HepG2 (cell line): Measurements from ENCODE around the gene TCEA3. TPM values are rescaled to one million over a fixed set of nuclear protein-coding genes. Genes with fewer than 3 reads are reported as not detected.

Source experiments
- AGO2 ChIP-seq: fragments of 200-400 bp; formaldehyde crosslinking; optimal IDR thresholded peaks from 2 replicates; pipeline ENCODE3; 2017; ENCODE audit warnings: mild to moderate bottlenecking, low read depth, low read length, moderate library complexity
- KAT2B ChIP-seq: fragments of 150-350 bp; IDR thresholded peaks from 2 replicates; pipeline ENCODE4 v1.6.1; 2014; ENCODE audit warnings: low read depth, low read length, borderline replicate concordance
- MBNL3 ChIP-seq: fragments of 250-450 bp; sonication (Bioruptor Pico); conservative IDR thresholded peaks from 2 replicates; pipeline ENCODE4 v1.8.0; 2022; ENCODE audit warnings: mild to moderate bottlenecking, inconsistent platforms
- NFKB2 ChIP-seq: sonication (generic); formaldehyde crosslinking; IDR thresholded peaks from 2 replicates; pipeline ENCODE4 v1.4.0; 2020; ENCODE audit warnings: missing genetic modification reagents, borderline replicate concordance
- SMC3 ChIP-seq: IDR thresholded peaks from 2 replicates; pipeline ENCODE4 v1.6.1; 2011; ENCODE audit warnings: low read length, improper control_type of control experiment
- TBP ChIP-seq: sonication (generic); formaldehyde crosslinking; IDR thresholded peaks from 2 replicates; pipeline ENCODE4 v1.5.0; 2020; ENCODE audit warnings: missing genetic modification reagents
- TOPORS ChIP-seq: sonication (generic); formaldehyde crosslinking; IDR thresholded peaks from 2 replicates; pipeline ENCODE4 v1.8.0; 2023; ENCODE audit warnings: mild to moderate bottlenecking, missing genetic modification reagents
- XRCC5 ChIP-seq: fragments of 200-400 bp; formaldehyde crosslinking; optimal IDR thresholded peaks from 2 replicates; pipeline ENCODE3; 2017; ENCODE audit warnings: mild to moderate bottlenecking, low read length
- ZFAT ChIP-seq: sonication (generic); formaldehyde crosslinking; conservative IDR thresholded peaks from 2 replicates; pipeline ENCODE4 v1.8.1; 2023; ENCODE audit warnings: missing genetic modification reagents, inconsistent platforms
- ZNF558 ChIP-seq: sonication (generic); formaldehyde crosslinking; IDR thresholded peaks from 2 replicates; pipeline ENCODE4 v1.9.0; 2022; ENCODE audit warnings: mild to moderate bottlenecking, missing genetic modification reagents, borderline replicate concordance
- ZNF598 ChIP-seq: sonication (generic); formaldehyde crosslinking; IDR thresholded peaks from 2 replicates; pipeline ENCODE4 v1.5.1; 2020; ENCODE audit warnings: mild to moderate bottlenecking, missing genetic modification reagents, borderline replicate concordance
- polyA plus RNA-seq, 8 experiments: library from polyadenylated mRNA; depleted of rRNA in 3 of 8; stranded (reverse) in 7 of 8; unstranded in 1 of 8; fragments of >200 nt; fragmentation: Illumina TruSeq in 4 of 8; extraction: Trizol in 4 of 8; gene quantifications; 2 replicates each; pipeline versions ENCODE4 v1.2.1 to v1.2.3, GENCODE V29; 2011 to 2016; ENCODE audit warnings: low read depth in 4 of 8, missing spikeins in 1 of 8, mixed read lengths in 1 of 8; ENCODE audit not compliant: insufficient read depth in 1 of 8
- total RNA-seq, 5 experiments: library from RNA; depleted of rRNA; stranded (reverse); fragments of >200 nt; fragmentation: Illumina TruSeq; extraction: Trizol; gene quantifications; 2 replicates each; pipeline ENCODE4 v1.2.3, GENCODE V29; 2016; ENCODE audit warnings: low read depth in 1 of 5
- TF ChIP-seq, protein P1 (sequence below): sonication (generic); formaldehyde crosslinking; IDR thresholded peaks from 2 replicates; pipeline ENCODE4 v1.5.1; 2020; ENCODE audit warnings: mild to moderate bottlenecking, missing genetic modification reagents, moderate library complexity
- TF ChIP-seq, protein P2 (sequence below): sonication (generic); formaldehyde crosslinking; IDR thresholded peaks from 2 replicates; pipeline ENCODE4 v1.4.0; 2020; ENCODE audit warnings: missing genetic modification reagents
- TF ChIP-seq, protein P3 (sequence below): sonication (generic); formaldehyde crosslinking; IDR thresholded peaks from 2 replicates; pipeline ENCODE4 v1.5.0; 2020; ENCODE audit warnings: missing genetic modification reagents
- TF ChIP-seq, protein P4 (sequence below): sonication (generic); formaldehyde crosslinking; IDR thresholded peaks from 2 replicates; pipeline ENCODE4 v1.9.0; 2022; ENCODE audit warnings: missing genetic modification reagents, mild to moderate bottlenecking, borderline replicate concordance
- TF ChIP-seq, protein P5 (sequence below): IDR thresholded peaks from 2 replicates; pipeline ENCODE4 v1.6.1; 2018; ENCODE audit warnings: missing genetic modification reagents, mild to moderate bottlenecking, missing compliant biosample characterization
- TF ChIP-seq, protein P6 (sequence below): sonication (generic); formaldehyde crosslinking; IDR thresholded peaks from 2 replicates; pipeline ENCODE4 v1.5.0; 2020; ENCODE audit warnings: mild to moderate bottlenecking, missing genetic modification reagents, moderate library complexity

Gene TCEA3
- total and polyA plus RNA-seq, 2 of the 13 experiments (the other 11 are each of a cell fraction or from before 2014, with no cell fraction given), result 55.5 to 84.6 TPM

DNA sequence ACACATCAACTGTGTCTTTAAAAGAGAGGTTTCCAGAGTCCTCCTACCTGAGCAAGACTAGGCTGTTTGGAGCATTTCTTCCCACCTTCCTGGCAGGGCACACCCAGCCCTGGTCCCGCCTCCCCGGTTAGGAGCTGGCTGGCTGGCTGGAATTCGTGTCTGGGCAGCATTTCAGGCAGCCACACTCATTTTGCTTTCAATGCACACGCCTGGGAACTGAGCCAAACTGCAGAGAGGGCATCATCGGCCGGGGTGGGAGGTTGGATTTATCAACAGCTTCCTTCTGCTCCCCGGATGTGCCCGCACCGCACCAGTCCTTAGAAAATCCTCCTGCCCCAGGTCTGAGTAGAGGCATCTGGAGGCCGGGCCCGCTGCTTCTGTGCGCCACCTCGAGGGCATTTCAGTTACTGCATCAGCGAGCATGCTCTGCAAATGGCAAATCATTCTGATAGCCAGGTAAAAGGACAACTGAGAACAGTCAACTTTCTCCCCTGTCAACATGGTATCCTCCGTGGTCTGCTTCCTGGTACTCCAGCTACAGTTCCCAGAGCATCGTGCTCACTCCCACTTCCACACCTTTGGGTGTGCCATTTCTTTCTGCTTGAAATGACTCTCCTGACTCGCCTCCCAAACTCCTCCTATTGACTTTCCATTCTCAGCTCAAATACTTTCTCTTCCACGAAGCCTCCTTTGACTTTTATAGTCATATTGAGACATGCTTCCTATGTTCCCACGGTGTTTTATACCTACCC is 20.6 kb downstream of the TCEA3 start (continued):
- TF ChIP-seq, protein P1, sequence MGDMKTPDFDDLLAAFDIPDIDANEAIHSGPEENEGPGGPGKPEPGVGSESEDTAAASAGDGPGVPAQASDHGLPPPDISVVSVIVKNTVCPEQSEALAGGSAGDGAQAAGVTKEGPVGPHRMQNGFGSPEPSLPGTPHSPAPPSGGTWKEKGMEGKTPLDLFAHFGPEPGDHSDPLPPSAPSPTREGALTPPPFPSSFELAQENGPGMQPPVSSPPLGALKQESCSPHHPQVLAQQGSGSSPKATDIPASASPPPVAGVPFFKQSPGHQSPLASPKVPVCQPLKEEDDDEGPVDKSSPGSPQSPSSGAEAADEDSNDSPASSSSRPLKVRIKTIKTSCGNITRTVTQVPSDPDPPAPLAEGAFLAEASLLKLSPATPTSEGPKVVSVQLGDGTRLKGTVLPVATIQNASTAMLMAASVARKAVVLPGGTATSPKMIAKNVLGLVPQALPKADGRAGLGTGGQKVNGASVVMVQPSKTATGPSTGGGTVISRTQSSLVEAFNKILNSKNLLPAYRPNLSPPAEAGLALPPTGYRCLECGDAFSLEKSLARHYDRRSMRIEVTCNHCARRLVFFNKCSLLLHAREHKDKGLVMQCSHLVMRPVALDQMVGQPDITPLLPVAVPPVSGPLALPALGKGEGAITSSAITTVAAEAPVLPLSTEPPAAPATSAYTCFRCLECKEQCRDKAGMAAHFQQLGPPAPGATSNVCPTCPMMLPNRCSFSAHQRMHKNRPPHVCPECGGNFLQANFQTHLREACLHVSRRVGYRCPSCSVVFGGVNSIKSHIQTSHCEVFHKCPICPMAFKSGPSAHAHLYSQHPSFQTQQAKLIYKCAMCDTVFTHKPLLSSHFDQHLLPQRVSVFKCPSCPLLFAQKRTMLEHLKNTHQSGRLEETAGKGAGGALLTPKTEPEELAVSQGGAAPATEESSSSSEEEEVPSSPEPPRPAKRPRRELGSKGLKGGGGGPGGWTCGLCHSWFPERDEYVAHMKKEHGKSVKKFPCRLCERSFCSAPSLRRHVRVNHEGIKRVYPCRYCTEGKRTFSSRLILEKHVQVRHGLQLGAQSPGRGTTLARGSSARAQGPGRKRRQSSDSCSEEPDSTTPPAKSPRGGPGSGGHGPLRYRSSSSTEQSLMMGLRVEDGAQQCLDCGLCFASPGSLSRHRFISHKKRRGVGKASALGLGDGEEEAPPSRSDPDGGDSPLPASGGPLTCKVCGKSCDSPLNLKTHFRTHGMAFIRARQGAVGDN, result peak; percentile 54
- TF ChIP-seq, protein P2, sequence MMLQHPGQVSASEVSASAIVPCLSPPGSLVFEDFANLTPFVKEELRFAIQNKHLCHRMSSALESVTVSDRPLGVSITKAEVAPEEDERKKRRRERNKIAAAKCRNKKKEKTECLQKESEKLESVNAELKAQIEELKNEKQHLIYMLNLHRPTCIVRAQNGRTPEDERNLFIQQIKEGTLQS (CRISPR knock-in tag), result no peak
- peak; percentile 85 for TF ChIP-seq XRCC5
- TF ChIP-seq, protein P3, sequence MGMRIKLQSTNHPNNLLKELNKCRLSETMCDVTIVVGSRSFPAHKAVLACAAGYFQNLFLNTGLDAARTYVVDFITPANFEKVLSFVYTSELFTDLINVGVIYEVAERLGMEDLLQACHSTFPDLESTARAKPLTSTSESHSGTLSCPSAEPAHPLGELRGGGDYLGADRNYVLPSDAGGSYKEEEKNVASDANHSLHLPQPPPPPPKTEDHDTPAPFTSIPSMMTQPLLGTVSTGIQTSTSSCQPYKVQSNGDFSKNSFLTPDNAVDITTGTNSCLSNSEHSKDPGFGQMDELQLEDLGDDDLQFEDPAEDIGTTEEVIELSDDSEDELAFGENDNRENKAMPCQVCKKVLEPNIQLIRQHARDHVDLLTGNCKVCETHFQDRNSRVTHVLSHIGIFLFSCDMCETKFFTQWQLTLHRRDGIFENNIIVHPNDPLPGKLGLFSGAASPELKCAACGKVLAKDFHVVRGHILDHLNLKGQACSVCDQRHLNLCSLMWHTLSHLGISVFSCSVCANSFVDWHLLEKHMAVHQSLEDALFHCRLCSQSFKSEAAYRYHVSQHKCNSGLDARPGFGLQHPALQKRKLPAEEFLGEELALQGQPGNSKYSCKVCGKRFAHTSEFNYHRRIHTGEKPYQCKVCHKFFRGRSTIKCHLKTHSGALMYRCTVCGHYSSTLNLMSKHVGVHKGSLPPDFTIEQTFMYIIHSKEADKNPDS (CRISPR knock-in tag), result no peak
- TF ChIP-seq TBP (CRISPR knock-in tag), result no peak
- TF ChIP-seq, protein P4, sequence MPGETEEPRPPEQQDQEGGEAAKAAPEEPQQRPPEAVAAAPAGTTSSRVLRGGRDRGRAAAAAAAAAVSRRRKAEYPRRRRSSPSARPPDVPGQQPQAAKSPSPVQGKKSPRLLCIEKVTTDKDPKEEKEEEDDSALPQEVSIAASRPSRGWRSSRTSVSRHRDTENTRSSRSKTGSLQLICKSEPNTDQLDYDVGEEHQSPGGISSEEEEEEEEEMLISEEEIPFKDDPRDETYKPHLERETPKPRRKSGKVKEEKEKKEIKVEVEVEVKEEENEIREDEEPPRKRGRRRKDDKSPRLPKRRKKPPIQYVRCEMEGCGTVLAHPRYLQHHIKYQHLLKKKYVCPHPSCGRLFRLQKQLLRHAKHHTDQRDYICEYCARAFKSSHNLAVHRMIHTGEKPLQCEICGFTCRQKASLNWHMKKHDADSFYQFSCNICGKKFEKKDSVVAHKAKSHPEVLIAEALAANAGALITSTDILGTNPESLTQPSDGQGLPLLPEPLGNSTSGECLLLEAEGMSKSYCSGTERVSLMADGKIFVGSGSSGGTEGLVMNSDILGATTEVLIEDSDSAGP, result peak; percentile 14; the same call in 1 of the 2 replicates
- peak; percentile 73 for TF ChIP-seq SMC3
- TF ChIP-seq ZNF558 (CRISPR knock-in tag), result no peak
- TF ChIP-seq KAT2B, result no peak
- TF ChIP-seq ZFAT (CRISPR knock-in tag), result no peak
- peak; percentile 39 for TF ChIP-seq AGO2
- TF ChIP-seq, protein P5, sequence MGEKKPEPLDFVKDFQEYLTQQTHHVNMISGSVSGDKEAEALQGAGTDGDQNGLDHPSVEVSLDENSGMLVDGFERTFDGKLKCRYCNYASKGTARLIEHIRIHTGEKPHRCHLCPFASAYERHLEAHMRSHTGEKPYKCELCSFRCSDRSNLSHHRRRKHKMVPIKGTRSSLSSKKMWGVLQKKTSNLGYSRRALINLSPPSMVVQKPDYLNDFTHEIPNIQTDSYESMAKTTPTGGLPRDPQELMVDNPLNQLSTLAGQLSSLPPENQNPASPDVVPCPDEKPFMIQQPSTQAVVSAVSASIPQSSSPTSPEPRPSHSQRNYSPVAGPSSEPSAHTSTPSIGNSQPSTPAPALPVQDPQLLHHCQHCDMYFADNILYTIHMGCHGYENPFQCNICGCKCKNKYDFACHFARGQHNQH (CRISPR knock-in tag), result no peak
- 0 out of 2 replicates have a peak, but pooled peaks have one; percentile 25 for TF ChIP-seq TOPORS (CRISPR knock-in tag)
- no peak for TF ChIP-seq NFKB2 (CRISPR knock-in tag)
- TF ChIP-seq ZNF598 (CRISPR knock-in tag), result 0 out of 2 replicates have a peak, but pooled peaks have one; percentile 51
- no peak for TF ChIP-seq MBNL3
- TF ChIP-seq, protein P6, sequence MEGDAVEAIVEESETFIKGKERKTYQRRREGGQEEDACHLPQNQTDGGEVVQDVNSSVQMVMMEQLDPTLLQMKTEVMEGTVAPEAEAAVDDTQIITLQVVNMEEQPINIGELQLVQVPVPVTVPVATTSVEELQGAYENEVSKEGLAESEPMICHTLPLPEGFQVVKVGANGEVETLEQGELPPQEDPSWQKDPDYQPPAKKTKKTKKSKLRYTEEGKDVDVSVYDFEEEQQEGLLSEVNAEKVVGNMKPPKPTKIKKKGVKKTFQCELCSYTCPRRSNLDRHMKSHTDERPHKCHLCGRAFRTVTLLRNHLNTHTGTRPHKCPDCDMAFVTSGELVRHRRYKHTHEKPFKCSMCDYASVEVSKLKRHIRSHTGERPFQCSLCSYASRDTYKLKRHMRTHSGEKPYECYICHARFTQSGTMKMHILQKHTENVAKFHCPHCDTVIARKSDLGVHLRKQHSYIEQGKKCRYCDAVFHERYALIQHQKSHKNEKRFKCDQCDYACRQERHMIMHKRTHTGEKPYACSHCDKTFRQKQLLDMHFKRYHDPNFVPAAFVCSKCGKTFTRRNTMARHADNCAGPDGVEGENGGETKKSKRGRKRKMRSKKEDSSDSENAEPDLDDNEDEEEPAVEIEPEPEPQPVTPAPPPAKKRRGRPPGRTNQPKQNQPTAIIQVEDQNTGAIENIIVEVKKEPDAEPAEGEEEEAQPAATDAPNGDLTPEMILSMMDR (CRISPR knock-in tag), result peak; percentile 92
